IMR-90 (cell line): Measurements from ENCODE around the gene PDLIM1. TPM values are rescaled to one million over a fixed set of nuclear protein-coding genes. Genes with fewer than 3 reads are reported as not detected.
A peak's percentile ranks its signal among the peaks of the same experiment; 100 is the strongest.

Experiments
- ATAC-seq: fragments of 200-7000 bp; cut with Tn5 transposase; 2 replicates; pipeline ENCODE4 v1.9.1; 2020; ENCODE audit warnings: low read depth, mild to moderate bottlenecking, moderate library complexity
- BruUV-seq: library from RNA; stranded (reverse); fragments of 400-500 nt; replicated peaks from 2 replicates; lab custom pipeline; 2021; lab: Mats Ljungman, UMichigan
- CTCF ChIA-PET: fragments of 300-600 bp; formaldehyde crosslinking; extraction: SDS; loops from one replicate; lab custom pipeline; 2021; ENCODE audit warnings: antibody characterized with exemption; lab: Yijun Ruan, JAX
- POLR2A ChIA-PET: fragments of 300-600 bp; sonication (Branson Sonifier 250); formaldehyde crosslinking; loops from one replicate; lab custom pipeline; 2022; ENCODE audit warnings: antibody characterized with exemption; ENCODE audit not compliant: unreplicated experiment; lab: Charles Lee
- DNase-seq: peaks from one replicate; pipeline ENCODE4 v3.0.0; 2013
- H2AFZ ChIP-seq: replicated peaks from 2 replicates; pipeline ENCODE3; 2013; ENCODE audit warnings: low read length, mild to moderate bottlenecking; ENCODE audit not compliant: poor library complexity
- H2AK5ac ChIP-seq: 2 replicates; pipeline ENCODE4 v1.6.1; 2013; ENCODE audit warnings: low read depth, low read length, inconsistent platforms
- H2AK9ac ChIP-seq: replicated peaks from 2 replicates; pipeline ENCODE3; 2013; ENCODE audit warnings: mild to moderate bottlenecking, low read depth, low read length, moderate library complexity; ENCODE audit not compliant: poor library complexity
- H2BK120ac ChIP-seq: 2 replicates; pipeline ENCODE4 v1.6.1; 2013; ENCODE audit warnings: low read depth, low read length, inconsistent platforms
- H2BK15ac ChIP-seq: 3 replicates; pipeline ENCODE4 v1.6.1; 2013; ENCODE audit warnings: low read depth, low read length, inconsistent platforms
- H2BK20ac ChIP-seq: 2 replicates; pipeline ENCODE4 v1.6.1; 2013; ENCODE audit warnings: low read depth, mild to moderate bottlenecking, inconsistent platforms, low read length, moderate library complexity
- H2BK5ac ChIP-seq: 2 replicates; pipeline ENCODE4 v1.6.1; 2013; ENCODE audit warnings: mild to moderate bottlenecking, low read depth, low read length, inconsistent platforms; ENCODE audit not compliant: poor library complexity, severe bottlenecking
- H3K14ac ChIP-seq: replicated peaks from 2 replicates; pipeline ENCODE4 v1.6.1; 2013; ENCODE audit warnings: low read depth, low read length, inconsistent platforms
- H3K18ac ChIP-seq: 2 replicates; pipeline ENCODE4 v1.6.1; 2013; ENCODE audit warnings: low read depth, low read length, control low read depth
- H3K23ac ChIP-seq: 2 replicates; pipeline ENCODE4 v1.6.1; 2013; ENCODE audit warnings: low read depth, low read length, inconsistent platforms
- H3K27ac ChIP-seq: 2 replicates; pipeline ENCODE4 v1.5.1; 2013; ENCODE audit warnings: mild to moderate bottlenecking, control low read depth, low read length; ENCODE audit not compliant: insufficient read depth
- H3K27me3 ChIP-seq: 2 replicates; pipeline ENCODE4 v1.6.1; 2013; ENCODE audit warnings: low read length; ENCODE audit not compliant: control insufficient read depth, insufficient read depth
- H3K36me3 ChIP-seq: 2 replicates; pipeline ENCODE4 v1.6.1; 2013; ENCODE audit warnings: low read length, mixed read lengths; ENCODE audit not compliant: control insufficient read depth, insufficient read depth
- H3K4ac ChIP-seq: 2 replicates; pipeline ENCODE4 v1.6.1; 2013; ENCODE audit warnings: low read depth, low read length, inconsistent platforms
- H3K4me1 ChIP-seq: 2 replicates; pipeline ENCODE4 v1.6.1; 2013; ENCODE audit warnings: low read length, mixed read lengths; ENCODE audit not compliant: control insufficient read depth, insufficient read depth
- H3K4me2 ChIP-seq: 2 replicates; pipeline ENCODE4 v1.6.1; 2013; ENCODE audit warnings: low read depth, mild to moderate bottlenecking, control low read depth, low read length, moderate library complexity
- H3K4me3 ChIP-seq: 2 replicates; pipeline ENCODE4 v1.5.1; 2013; ENCODE audit warnings: low read depth, mild to moderate bottlenecking, control low read depth, low read length, moderate library complexity; ENCODE audit not compliant: insufficient read depth
- H3K56ac ChIP-seq: 2 replicates; pipeline ENCODE4 v1.6.1; 2013; ENCODE audit warnings: low read length, inconsistent platforms; ENCODE audit not compliant: insufficient read depth; ENCODE audit errors: extremely low read depth
- H3K79me1 ChIP-seq, 2 experiments: 2 replicates each; pipeline ENCODE4 v1.6.1; 2013; ENCODE audit warnings: low read length in 2 of 2, inconsistent platforms in 1 of 2, low read depth in 1 of 2
- H3K9ac ChIP-seq: 2 replicates; pipeline ENCODE4 v1.6.1; 2013; ENCODE audit warnings: low read depth, low read length, control low read depth
- H3K9me1 ChIP-seq: 2 replicates; pipeline ENCODE4 v1.6.1; 2013; ENCODE audit warnings: low read length, inconsistent platforms; ENCODE audit not compliant: insufficient read depth
- H3K9me3 ChIP-seq: 2 replicates; pipeline ENCODE4 v1.6.1; 2013; ENCODE audit warnings: low read length; ENCODE audit not compliant: control insufficient read depth, insufficient read depth
- H4K20me1 ChIP-seq: 2 replicates; pipeline ENCODE4 v1.6.1; 2013; ENCODE audit warnings: low read length, inconsistent platforms; ENCODE audit not compliant: insufficient read depth
- H4K5ac ChIP-seq: 2 replicates; pipeline ENCODE4 v1.6.1; 2013; ENCODE audit warnings: mild to moderate bottlenecking, low read depth, low read length, control low read depth
- H4K8ac ChIP-seq, 2 experiments: 2 replicates each; pipeline ENCODE4 v1.6.1; 2013; ENCODE audit warnings: low read depth in 2 of 2, low read length in 2 of 2, control low read depth in 1 of 2, inconsistent platforms in 1 of 2
- H4K91ac ChIP-seq: 2 replicates; pipeline ENCODE4 v1.6.1; 2013; ENCODE audit warnings: low read depth, low read length, inconsistent platforms; ENCODE audit not compliant: insufficient read depth
- BHLHE40 ChIP-seq: fragments of 150-350 bp; IDR thresholded peaks from 2 replicates; pipeline ENCODE4 v1.6.1; 2016; ENCODE audit warnings: mild to moderate bottlenecking, low read depth, low read length
- CEBPB ChIP-seq: IDR thresholded peaks from 2 replicates; pipeline ENCODE4 v1.6.1; 2012; ENCODE audit warnings: low read depth, low read length, improper control_type of control experiment
- CHD1 ChIP-seq: IDR thresholded peaks from 2 replicates; pipeline ENCODE4 v1.6.1; 2012; ENCODE audit warnings: low read depth, low read length, improper control_type of control experiment
- FOS ChIP-seq: fragments of 150-350 bp; IDR thresholded peaks from 2 replicates; pipeline ENCODE4 v1.6.1; 2016; ENCODE audit warnings: low read depth, low read length
- MXI1 ChIP-seq: IDR thresholded peaks from 2 replicates; pipeline ENCODE4 v1.6.1; 2012; ENCODE audit warnings: low read depth, mild to moderate bottlenecking, low read length, moderate library complexity, borderline replicate concordance
- NFE2L2 ChIP-seq: fragments of 150-350 bp; IDR thresholded peaks from 2 replicates; pipeline ENCODE4 v1.6.1; 2016; ENCODE audit warnings: low read depth, mild to moderate bottlenecking, low read length
- POLR2A ChIP-seq: IDR thresholded peaks from 2 replicates; pipeline ENCODE4 v1.6.1; 2012; ENCODE audit warnings: mild to moderate bottlenecking, low read depth, low read length
- RAD21 ChIP-seq: IDR thresholded peaks from 2 replicates; pipeline ENCODE4 v1.6.1; 2012; ENCODE audit warnings: low read length, improper control_type of control experiment
- RFX5 ChIP-seq: IDR thresholded peaks from 2 replicates; pipeline ENCODE4 v1.8.0; 2012; ENCODE audit warnings: low read depth, mild to moderate bottlenecking, low read length, moderate library complexity
- SMC3 ChIP-seq: fragments of 150-350 bp; IDR thresholded peaks from 2 replicates; pipeline ENCODE4 v1.6.1; 2016; ENCODE audit warnings: low read depth, mild to moderate bottlenecking, antibody characterized with exemption, low read length, moderate library complexity
- WGBS, 2 experiments: methylation state at CpG; one replicate each; pipeline versions ENCODE4 v1.1.5 to v1.1.7; 2013; ENCODE audit warnings: missing lambda C conversion rate in 2 of 2; ENCODE audit not compliant: insufficient read length in 1 of 2; ENCODE audit errors: extremely low coverage in 2 of 2; 5-methylcytosine and 5-hydroxymethylcytosine counted together
- dilution Hi-C: fragments of 300-500 bp; cut with HindIII; formaldehyde crosslinking; loops from one replicate; pipeline ENCODE4 v1.14.3; 2018; ENCODE audit warnings: low sequenced_read_pairs; ENCODE audit not compliant: unreplicated experiment
- in situ Hi-C: fragments of 300-500 bp; cut with MboI; formaldehyde crosslinking; loops from 3 replicates; pipeline ENCODE4 v1.14.3; 2019; ENCODE audit warnings: low sequenced_read_pairs, inconsistent platforms, mixed read lengths
- intact Hi-C: fragments of 100-400 bp; cut with micrococcal nuclease; formaldehyde crosslinking; loops from 2 replicates; pipeline ENCODE4 v1.10.0; 2022
- polyA plus RNA-seq, 3 experiments: library from polyadenylated mRNA; depleted of rRNA; stranded (reverse); fragments of >200 nt; gene quantifications; 2 replicates each; pipeline ENCODE4 v1.2.3, GENCODE V29; 2012; ENCODE audit warnings: low replicate concordance in 1 of 3
- total RNA-seq: library from RNA; depleted of rRNA; stranded (reverse); fragments of >200 nt; gene quantifications from 2 replicates; pipeline ENCODE4 v1.2.3, GENCODE V29; 2012
- TF ChIP-seq, protein P1 (sequence below): conservative IDR thresholded peaks from 2 replicates; pipeline ENCODE4 v1.5.1; 2012; ENCODE audit warnings: mild to moderate bottlenecking, low read depth, low read length, improper control_type of control experiment
- TF ChIP-seq, protein P2 (sequence below): fragments of 150-350 bp; IDR thresholded peaks from 2 replicates; pipeline ENCODE4 v1.6.1; 2017; ENCODE audit warnings: mild to moderate bottlenecking, antibody characterized with exemption, low read length, low read depth
- TF ChIP-seq, protein P3 (sequence below): fragments of 150-350 bp; IDR thresholded peaks from 2 replicates; pipeline ENCODE4 v1.6.1; 2016; ENCODE audit warnings: low read depth, mild to moderate bottlenecking, low read length, moderate library complexity, borderline replicate concordance

PDLIM1 gene
- total and polyA plus RNA-seq, 2 of the 4 experiments (the other 2 are of a cell fraction): 30.1 to 187 TPM

- in situ Hi-C loops (no loop called here), intact Hi-C loops (no loop called here), dilution Hi-C loops (no loop called here)
- peaks cover 49% of the 10 kb centered on the region for H4K20me1 ChIP-seq
- POLR2A ChIA-PET: interaction anchor here (0.6 kb wide), 1 partner anchor 45 kb away, joined by 4 read pairs; no protein-coding TSS in a partner anchor
- peak overlapping the region; percentile 70 for H2BK120ac ChIP-seq
- peak overlapping the region; percentile 98 for H3K9ac ChIP-seq
- peak overlapping the region; percentile 73 for H2AK5ac ChIP-seq
- H3K4me3 ChIP-seq: peak overlapping the region; percentile 98
- H2AFZ ChIP-seq: peak overlapping the region; percentile 50
- CTCF ChIA-PET: interaction anchor here (0.6 to 1.4 kb wide), 5 partner anchors 8 to 73 kb away, joined by 3 to 5 read pairs (median 4); no protein-coding TSS in a partner anchor
- H2AK9ac ChIP-seq: peak overlapping the region; percentile 75
- H3K9me1 ChIP-seq: peaks cover 27% of the 10 kb centered on the region
- H3K79me1 ChIP-seq: peaks cover 17 to 58% of the 10 kb centered on the region in 2 experiments
- DNase-seq: no peak
- peak overlapping the region; percentile 84 for H3K18ac ChIP-seq
- peak overlapping the region; percentile 84 for H2BK5ac ChIP-seq
- no peaks in the 10 kb centered on the region for H3K27me3 ChIP-seq
- H3K56ac ChIP-seq: peak overlapping the region; percentile 60; the same call in 1 of the 2 replicates
- peak overlapping the region; percentile 25; the same call in 2 of the 3 replicates for H2BK15ac ChIP-seq
- H3K9me3 ChIP-seq: no peaks in the 10 kb centered on the region
- peak overlapping the region; percentile 94; the same call in 1 of the 2 replicates for H3K23ac ChIP-seq
- peak overlapping the region; percentile 71 for H3K4me2 ChIP-seq
- H3K27ac ChIP-seq: peak overlapping the region; percentile 94
- peak overlapping the region; percentile 66 for H4K5ac ChIP-seq
- no TSS peak for BruUV-seq
- H2BK20ac ChIP-seq: peak overlapping the region; percentile 46; the same call in 1 of the 2 replicates
- peak overlapping the region; percentile 90 for H3K14ac ChIP-seq
- peaks cover 7% of the 10 kb centered on the region; the same call in 1 of the 2 replicates for H3K36me3 ChIP-seq
- 100% methylated on average over 1 of the region's 12 CpGs; no CpG with 5 or more reads in 1 of the 2 experiments for WGBS, 2 experiments
- H3K4ac ChIP-seq: peak overlapping the region; percentile 76
- peak overlapping the region; percentile 70 to 82 for H4K8ac ChIP-seq
- peak; percentile 8 for ATAC-seq
- H4K91ac ChIP-seq: peak overlapping the region; percentile 88
- peaks cover 9% of the 10 kb centered on the region for H3K4me1 ChIP-seq
- TF ChIP-seq, protein P1, sequence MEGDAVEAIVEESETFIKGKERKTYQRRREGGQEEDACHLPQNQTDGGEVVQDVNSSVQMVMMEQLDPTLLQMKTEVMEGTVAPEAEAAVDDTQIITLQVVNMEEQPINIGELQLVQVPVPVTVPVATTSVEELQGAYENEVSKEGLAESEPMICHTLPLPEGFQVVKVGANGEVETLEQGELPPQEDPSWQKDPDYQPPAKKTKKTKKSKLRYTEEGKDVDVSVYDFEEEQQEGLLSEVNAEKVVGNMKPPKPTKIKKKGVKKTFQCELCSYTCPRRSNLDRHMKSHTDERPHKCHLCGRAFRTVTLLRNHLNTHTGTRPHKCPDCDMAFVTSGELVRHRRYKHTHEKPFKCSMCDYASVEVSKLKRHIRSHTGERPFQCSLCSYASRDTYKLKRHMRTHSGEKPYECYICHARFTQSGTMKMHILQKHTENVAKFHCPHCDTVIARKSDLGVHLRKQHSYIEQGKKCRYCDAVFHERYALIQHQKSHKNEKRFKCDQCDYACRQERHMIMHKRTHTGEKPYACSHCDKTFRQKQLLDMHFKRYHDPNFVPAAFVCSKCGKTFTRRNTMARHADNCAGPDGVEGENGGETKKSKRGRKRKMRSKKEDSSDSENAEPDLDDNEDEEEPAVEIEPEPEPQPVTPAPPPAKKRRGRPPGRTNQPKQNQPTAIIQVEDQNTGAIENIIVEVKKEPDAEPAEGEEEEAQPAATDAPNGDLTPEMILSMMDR: 0 out of 2 replicates have a peak, but pooled peaks have one; percentile 20
- TF ChIP-seq FOS (no peak), RAD21 (no peak), POLR2A (0 out of 2 replicates have a peak, but pooled peaks have one; percentile 19), NFE2L2 (no peak), SMC3 (no peak), CHD1 (no peak), MXI1 (no peak), RFX5 (no peak), BHLHE40 (no peak), CEBPB (no peak)
- TF ChIP-seq, protein P2, sequence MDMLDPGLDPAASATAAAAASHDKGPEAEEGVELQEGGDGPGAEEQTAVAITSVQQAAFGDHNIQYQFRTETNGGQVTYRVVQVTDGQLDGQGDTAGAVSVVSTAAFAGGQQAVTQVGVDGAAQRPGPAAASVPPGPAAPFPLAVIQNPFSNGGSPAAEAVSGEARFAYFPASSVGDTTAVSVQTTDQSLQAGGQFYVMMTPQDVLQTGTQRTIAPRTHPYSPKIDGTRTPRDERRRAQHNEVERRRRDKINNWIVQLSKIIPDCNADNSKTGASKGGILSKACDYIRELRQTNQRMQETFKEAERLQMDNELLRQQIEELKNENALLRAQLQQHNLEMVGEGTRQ: no peak
- TF ChIP-seq, protein P3, sequence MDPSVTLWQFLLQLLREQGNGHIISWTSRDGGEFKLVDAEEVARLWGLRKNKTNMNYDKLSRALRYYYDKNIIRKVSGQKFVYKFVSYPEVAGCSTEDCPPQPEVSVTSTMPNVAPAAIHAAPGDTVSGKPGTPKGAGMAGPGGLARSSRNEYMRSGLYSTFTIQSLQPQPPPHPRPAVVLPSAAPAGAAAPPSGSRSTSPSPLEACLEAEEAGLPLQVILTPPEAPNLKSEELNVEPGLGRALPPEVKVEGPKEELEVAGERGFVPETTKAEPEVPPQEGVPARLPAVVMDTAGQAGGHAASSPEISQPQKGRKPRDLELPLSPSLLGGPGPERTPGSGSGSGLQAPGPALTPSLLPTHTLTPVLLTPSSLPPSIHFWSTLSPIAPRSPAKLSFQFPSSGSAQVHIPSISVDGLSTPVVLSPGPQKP: no peak
These were observed 1.5 kb downstream of the PDLIM1 start for GRCh38 chr10:95289003-95289920.
